K562 (cell line): ENCODE measurements around the gene CD101. TPM values are rescaled to one million over a fixed set of nuclear protein-coding genes. Genes with fewer than 3 reads are reported as not detected.

Experiments used
- E2F8 ChIP-seq: fragments of 450-650 bp; IDR thresholded peaks from 2 replicates; pipeline ENCODE4 v1.7.1; 2018; ENCODE audit warnings: mild to moderate bottlenecking, low read depth; ENCODE audit not compliant: partially characterized antibody
- FOXJ2 ChIP-seq: fragments of 200-800 bp; sonication (Bioruptor generic); IDR thresholded peaks from 2 replicates; pipeline ENCODE4 v1.6.1; 2016; ENCODE audit warnings: missing genetic modification characterization, missing compliant biosample characterization
- HDAC2 ChIP-seq: fragments of 450-650 bp; IDR thresholded peaks from 2 replicates; pipeline ENCODE4 v1.6.1; 2016; ENCODE audit warnings: mild to moderate bottlenecking
- HMG20A ChIP-seq: fragments of 450-650 bp; formaldehyde crosslinking; conservative IDR thresholded peaks from 2 replicates; pipeline ENCODE4 v1.4.0; 2020; ENCODE audit warnings: mild to moderate bottlenecking, mixed read lengths
- ILF3 ChIP-seq: fragments of 450-650 bp; IDR thresholded peaks from 2 replicates; pipeline ENCODE4 v1.6.1; 2018; ENCODE audit warnings: antibody characterized with exemption, mild to moderate bottlenecking, moderate library complexity, borderline replicate concordance
- IRF9 ChIP-seq: fragments of 450-650 bp; IDR thresholded peaks from 2 replicates; pipeline ENCODE4 v1.6.1; 2016; ENCODE audit warnings: missing biosample characterization, missing genetic modification characterization
- JUN ChIP-seq, 2 experiments: sonication (generic) in 1 of 2; formaldehyde crosslinking in 1 of 2; IDR thresholded peaks; 2 replicates each; pipeline versions ENCODE4 v1.6.1 to v1.8.0; 2012 to 2022; ENCODE audit warnings: borderline replicate concordance in 2 of 2, mild to moderate bottlenecking in 2 of 2, improper control_type of control experiment in 1 of 2, low read depth in 1 of 2, low read length in 1 of 2, missing genetic modification reagents in 1 of 2
- KAT7 ChIP-seq: sonication (generic); formaldehyde crosslinking; IDR thresholded peaks from 2 replicates; pipeline ENCODE4 v1.8.0; 2022; ENCODE audit warnings: missing genetic modification reagents, mild to moderate bottlenecking, borderline replicate concordance
- MCM5 ChIP-seq: fragments of 450-650 bp; IDR thresholded peaks from 2 replicates; pipeline ENCODE4 v1.6.1; 2016; ENCODE audit warnings: low read depth
- MEIS2 ChIP-seq: fragments of 450-650 bp; IDR thresholded peaks from 2 replicates; pipeline ENCODE4 v1.6.1; 2014; ENCODE audit warnings: mild to moderate bottlenecking; ENCODE audit not compliant: partially characterized antibody
- NCOR1 ChIP-seq: fragments of 450-650 bp; IDR thresholded peaks from 2 replicates; pipeline ENCODE4 v1.6.1; 2016; ENCODE audit warnings: mild to moderate bottlenecking, moderate library complexity
- NUFIP1 ChIP-seq: fragments of 450-650 bp; IDR thresholded peaks from 2 replicates; pipeline ENCODE4 v1.6.1; 2018; ENCODE audit not compliant: partially characterized antibody
- POU5F1 ChIP-seq: fragments of 150-350 bp; IDR thresholded peaks from 2 replicates; pipeline ENCODE4 v1.6.1; 2014; ENCODE audit warnings: borderline replicate concordance, low read length, low read depth, mild to moderate bottlenecking; ENCODE audit not compliant: partially characterized antibody
- SMAD2 ChIP-seq: fragments of 150-350 bp; IDR thresholded peaks from 2 replicates; pipeline ENCODE4 v1.6.1; 2014; ENCODE audit warnings: low read depth, mild to moderate bottlenecking, low read length
- SNRNP70 ChIP-seq: fragments of 200-400 bp; formaldehyde crosslinking; optimal IDR thresholded peaks from 2 replicates; pipeline ENCODE3; 2017; ENCODE audit warnings: low read depth, low read length
- TFAP4 ChIP-seq: sonication (generic); formaldehyde crosslinking; IDR thresholded peaks from 2 replicates; pipeline ENCODE4 v1.8.0; 2022; ENCODE audit warnings: missing genetic modification reagents, mild to moderate bottlenecking, moderate library complexity, borderline replicate concordance
- ZNF239 ChIP-seq: fragments of 250-450 bp; sonication (Bioruptor Pico); IDR thresholded peaks from 2 replicates; pipeline ENCODE4 v1.4.0; 2020; ENCODE audit warnings: mild to moderate bottlenecking
- ZNF507 ChIP-seq: conservative IDR thresholded peaks from 2 replicates; pipeline ENCODE4 v1.6.1; 2017; ENCODE audit warnings: missing genetic modification characterization, missing compliant biosample characterization
- ZNF561 ChIP-seq: fragments of 450-650 bp; formaldehyde crosslinking; conservative IDR thresholded peaks from 2 replicates; pipeline ENCODE4 v1.4.0; 2020; ENCODE audit warnings: mild to moderate bottlenecking, moderate library complexity
- ZNF583 ChIP-seq: fragments of 250-450 bp; sonication (Bioruptor Pico); IDR thresholded peaks from 2 replicates; pipeline ENCODE4 v1.4.0; 2020
- ZNF79 ChIP-seq: fragments of 250-450 bp; sonication (Bioruptor Pico); IDR thresholded peaks from 2 replicates; pipeline ENCODE4 v1.4.0; 2020; ENCODE audit warnings: low read depth, mild to moderate bottlenecking, moderate library complexity
- polyA plus RNA-seq, 8 experiments: library from polyadenylated mRNA; depleted of rRNA in 4 of 8; stranded (reverse) in 5 of 8; unstranded in 3 of 8; fragments of >200 nt; fragmentation: Nextera tagmentation in 2 of 8; fragmentation: Illumina TruSeq in 1 of 8; extraction: Ambion mirVana in 2 of 8; extraction: Trizol in 1 of 8; gene quantifications; 2 replicates each; pipeline versions ENCODE4 v1.2.1 to v1.2.3, GENCODE V29; 2011 to 2014; ENCODE audit warnings: inconsistent platforms in 1 of 8, missing spikeins in 1 of 8
- total RNA-seq, 7 experiments: library from RNA; depleted of rRNA in 6 of 7; stranded (reverse); fragments of >200 nt in 6 of 7; fragmentation: Illumina TruSeq in 2 of 7; extraction: Trizol in 2 of 7; gene quantifications; 2 replicates each; pipeline versions ENCODE4 v1.2.1 to v1.2.3, GENCODE V29; 2011 to 2021; ENCODE audit warnings: low replicate concordance in 1 of 7

CD101 gene
- total and polyA plus RNA-seq, 9 of the 15 experiments (the other 6 are each of a cell fraction or from before 2014, with no cell fraction given), result 0.04 to 1.1 (median 0.20) TPM

GRCh38 chr1:117059678-117060440 lies 58.3 kb downstream of the CD101 start, which contains the start of gene TTF2 (continued):
- TF ChIP-seq ZNF79 (CRISPR knock-in tag) (no peak), FOXJ2 (peak; percentile 65; the same call in 1 of the 2 replicates), MCM5 (no peak), NUFIP1 (no peak), ILF3 (no peak; the same call in 1 of the 2 replicates), IRF9 (tag) (no peak), MEIS2 (no peak), NCOR1 (no peak; the same call in 1 of the 2 replicates), JUN (IDR thresholded peaks at IDR 0.05; ENCODE audit: borderline replicate concordance, low read depth, low read length) (no peak; the same call in none of the 2 replicates), JUN (CRISPR knock-in tag; IDR thresholded peaks at IDR 0.05; ENCODE audit: borderline replicate concordance) (no peak), POU5F1 (no peak), SMAD2 (no peak), HMG20A (no peak), KAT7 (CRISPR knock-in tag) (no peak; the same call in 1 of the 2 replicates), ZNF583 (CRISPR knock-in tag) (no peak), TFAP4 (CRISPR knock-in tag) (peak; percentile 61), HDAC2 (peak; percentile 41; the same call in 1 of the 2 replicates), ZNF507 (tag) (no peak), SNRNP70 (no peak), E2F8 (peak; percentile 79), ZNF561 (no peak), ZNF239 (CRISPR knock-in tag) (no peak)
